ENCODE results near the gene CTNNBL1.

GRCh38 chr20:37901240-37901639 lies 207.4 kb downstream of the CTNNBL1 start:
- TF ChIP-seq POLR2A (IDR thresholded peaks at IDR 0.05; ENCODE audit: low read length) (no peak), GATA1 (IDR thresholded peaks at IDR 0.05; ENCODE audit: low read depth, low read length) (no peak)

Data from erythroblast (primary cell).